Mucosa of descending colon (tissue), 3 donors: ENCODE data around the gene GALNT10. TPM values are rescaled to one million over a fixed set of nuclear protein-coding genes. Genes with fewer than 3 reads are reported as not detected.

Source experiments
- ATAC-seq: fragments of 200-7000 bp; cut with Tn5 transposase; one replicate; pipeline ENCODE4 v1.9.1; 2020; ENCODE audit warnings: mild to moderate bottlenecking, moderate library complexity
- DNase-seq, 3 donors: peaks; one replicate each; pipeline ENCODE4 v3.0.0-alpha.2; 2020
- H3K36me3 ChIP-seq: fragments of 200-600 bp; one replicate; pipeline ENCODE4 v1.8.0; 2021; ENCODE audit warnings: low read depth, mild to moderate bottlenecking
- H3K4me1 ChIP-seq: fragments of 200-600 bp; one replicate; pipeline ENCODE4 v1.8.0; 2021; ENCODE audit warnings: low read depth, mild to moderate bottlenecking
- H3K4me3 ChIP-seq: fragments of 200-600 bp; one replicate; pipeline ENCODE4 v1.8.0; 2021; ENCODE audit warnings: mild to moderate bottlenecking
- H3K9me3 ChIP-seq: fragments of 200-600 bp; one replicate; pipeline ENCODE4 v1.8.0; 2021; ENCODE audit warnings: mild to moderate bottlenecking
- intact Hi-C, 2 donors: fragments of 100-400 bp; cut with DNase I in 1 of 2; cut with micrococcal nuclease in 1 of 2; formaldehyde crosslinking; loops; one replicate each; pipeline versions ENCODE4 v1.11.0 to v1.11.1; 2022; cut with DNase I, micrococcal nuclease
- total RNA-seq, 3 donors: library from RNA; stranded (reverse); fragmentation: NEBNext Ultra II Directional in 2 of 3; extraction: Animal tissue kit (Norgen Biotek cat#: 25700) in 2 of 3; gene quantifications; one replicate each; pipeline versions ENCODE4 v1.2.1 to v1.2.4, GENCODE V29; 2021 to 2023
- TF ChIP-seq, protein P1 (sequence below): fragments of 200-600 bp; IDR thresholded peaks from one replicate; pipeline ENCODE4 v1.8.0; 2022; ENCODE audit warnings: antibody characterized with exemption, mild to moderate bottlenecking
- donor health status: DM: no; HTN: no; CAD: no; lungs with moderate emphysema.
- donor health status: DM: no; HTN: no; CAD: no.
- donor health status: DM: no; HTN: yes; CAD: no.

Gene GALNT10
- total RNA-seq, 3 donors from 2014 or later, result 38.5 to 51.5 (median 41.4) TPM

- intact Hi-C loops, result no loop called here
- peaks cover 15% of the 10 kb centered on the region for H3K4me1 ChIP-seq
These were observed 8.2 kb downstream of the GALNT10 start for GRCh38 chr5:154198611-154199230.

DNA sequence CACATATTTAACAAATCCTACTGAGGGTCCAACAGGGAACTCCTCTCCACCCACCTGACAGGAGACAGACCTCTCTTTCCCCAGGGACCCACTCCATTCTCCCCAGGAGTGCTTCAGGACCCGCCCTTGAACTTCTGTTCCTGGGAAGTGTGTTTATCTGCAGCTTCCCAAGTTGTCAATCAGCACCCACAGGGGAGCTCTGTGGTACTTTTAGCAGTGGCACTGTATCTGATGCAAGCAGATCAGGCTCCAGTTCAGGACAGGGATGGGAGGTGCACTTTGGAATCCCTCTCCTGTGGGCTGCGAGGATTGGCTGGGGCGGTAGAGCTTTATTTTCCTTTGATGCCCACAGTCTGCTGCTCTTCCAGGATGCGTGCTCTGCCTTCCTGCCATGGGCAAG is 8.7 kb downstream of the GALNT10 start:
- intact Hi-C loops, result no loop called here
- DNase-seq (no peak), ATAC-seq (no peak)
- H3K9me3 ChIP-seq, result no peaks in the 10 kb centered on the region
- peaks cover 20% of the 10 kb centered on the region for H3K4me1 ChIP-seq
- H3K36me3 ChIP-seq, result no peaks in the 10 kb centered on the region
- TF ChIP-seq, protein P1, sequence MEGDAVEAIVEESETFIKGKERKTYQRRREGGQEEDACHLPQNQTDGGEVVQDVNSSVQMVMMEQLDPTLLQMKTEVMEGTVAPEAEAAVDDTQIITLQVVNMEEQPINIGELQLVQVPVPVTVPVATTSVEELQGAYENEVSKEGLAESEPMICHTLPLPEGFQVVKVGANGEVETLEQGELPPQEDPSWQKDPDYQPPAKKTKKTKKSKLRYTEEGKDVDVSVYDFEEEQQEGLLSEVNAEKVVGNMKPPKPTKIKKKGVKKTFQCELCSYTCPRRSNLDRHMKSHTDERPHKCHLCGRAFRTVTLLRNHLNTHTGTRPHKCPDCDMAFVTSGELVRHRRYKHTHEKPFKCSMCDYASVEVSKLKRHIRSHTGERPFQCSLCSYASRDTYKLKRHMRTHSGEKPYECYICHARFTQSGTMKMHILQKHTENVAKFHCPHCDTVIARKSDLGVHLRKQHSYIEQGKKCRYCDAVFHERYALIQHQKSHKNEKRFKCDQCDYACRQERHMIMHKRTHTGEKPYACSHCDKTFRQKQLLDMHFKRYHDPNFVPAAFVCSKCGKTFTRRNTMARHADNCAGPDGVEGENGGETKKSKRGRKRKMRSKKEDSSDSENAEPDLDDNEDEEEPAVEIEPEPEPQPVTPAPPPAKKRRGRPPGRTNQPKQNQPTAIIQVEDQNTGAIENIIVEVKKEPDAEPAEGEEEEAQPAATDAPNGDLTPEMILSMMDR, result no peak
- H3K4me3 ChIP-seq, result no peak overlapping the region

More at GRCh38 chr5:154198611-154199230, 8.2 kb downstream of the GALNT10 start:
- no peak overlapping the region for H3K4me3 ChIP-seq
- H3K9me3 ChIP-seq, result no peaks in the 10 kb centered on the region
- TF ChIP-seq, protein P1, result no peak
- DNase-seq (no peak), ATAC-seq (no peak)
- H3K36me3 ChIP-seq, result no peaks in the 10 kb centered on the region

- TF ChIP-seq, protein P1, result no peak
These were observed 9.2 kb downstream of the GALNT10 start for GRCh38 chr5:154199671-154200220.

DNA sequence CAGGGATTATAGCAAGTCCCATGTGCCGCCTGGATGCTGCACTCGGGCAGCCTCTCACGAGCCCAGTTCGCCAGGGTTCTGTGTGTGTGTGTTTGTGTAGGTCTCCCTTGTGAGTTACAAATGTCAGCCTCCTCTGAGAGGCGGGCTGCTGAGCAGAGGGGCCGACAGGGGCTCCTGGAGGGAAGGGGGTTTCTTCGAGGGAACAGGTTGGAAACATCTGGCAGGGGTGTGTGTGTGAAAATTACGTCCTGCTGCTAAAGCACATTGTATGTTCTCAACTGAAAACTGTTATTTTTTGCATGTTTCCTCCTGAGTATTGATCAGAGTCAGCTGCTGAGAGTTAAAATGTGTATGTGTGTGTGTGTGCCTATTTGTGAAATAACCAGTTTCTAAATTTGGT is 9.7 kb downstream of the GALNT10 start:
- H3K9me3 ChIP-seq, result no peaks in the 10 kb centered on the region
- DNase-seq (no peak), ATAC-seq (no peak)
- peaks cover 20% of the 10 kb centered on the region for H3K4me1 ChIP-seq
- intact Hi-C loops, result no loop called here
- TF ChIP-seq, protein P1, result no peak
- H3K4me3 ChIP-seq, result no peak overlapping the region
- H3K36me3 ChIP-seq, result no peaks in the 10 kb centered on the region

More at GRCh38 chr5:154199671-154200220, 9.2 kb downstream of the GALNT10 start:
- H3K4me3 ChIP-seq, result no peak overlapping the region
- intact Hi-C loops, result no loop called here
- DNase-seq, result no peak
- H3K4me1 ChIP-seq, result peaks cover 20% of the 10 kb centered on the region
- no peaks in the 10 kb centered on the region for H3K36me3 ChIP-seq
- no peaks in the 10 kb centered on the region for H3K9me3 ChIP-seq
- ATAC-seq, result no peak

DNA sequence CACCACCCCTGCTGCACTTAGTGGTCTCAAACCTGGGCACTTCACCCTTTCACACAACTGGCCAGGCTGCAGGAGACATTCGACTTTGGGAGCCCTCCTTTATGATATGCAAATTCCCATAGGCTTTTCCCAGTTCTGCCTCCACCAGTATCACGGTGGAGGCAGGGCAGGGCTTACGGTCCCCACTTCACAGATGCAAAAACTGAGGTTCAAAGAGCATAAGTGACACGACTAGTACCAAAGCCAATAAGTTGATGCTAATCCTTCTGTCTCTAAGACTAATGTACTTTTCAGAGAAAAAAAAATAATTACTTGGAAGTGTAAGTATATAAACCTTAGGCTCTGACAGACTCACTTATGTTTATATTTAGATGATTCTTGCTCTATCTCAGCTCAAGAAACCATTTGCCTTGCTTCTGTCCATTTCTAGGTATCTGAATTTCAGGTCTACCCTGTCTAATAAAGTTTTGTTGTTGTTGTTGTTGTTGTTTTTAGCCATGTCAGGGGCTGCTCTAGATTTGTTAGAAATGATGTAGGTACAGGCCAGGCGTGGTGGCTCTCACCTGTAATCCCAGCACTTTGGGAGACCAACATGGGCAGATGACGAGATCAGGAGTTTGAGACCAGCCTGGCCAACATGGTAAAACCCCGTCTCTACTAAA is 10.7 kb downstream of the GALNT10 start:
- intact Hi-C loops, result no loop called here
- TF ChIP-seq, protein P1, result no peak

More for the DNA sequence above, 10.7 kb downstream of the GALNT10 start:
- Histone ChIP-seq H3K36me3 (no peaks in the 10 kb centered on the region), H3K9me3 (no peaks in the 10 kb centered on the region), H3K4me3 (no peak overlapping the region), H3K4me1 (peaks cover 20% of the 10 kb centered on the region)
- no peak for DNase-seq
- ATAC-seq, result no peak
